Measurements from ENCODE around the gene HMBS. TPM values are rescaled to one million over a fixed set of nuclear protein-coding genes. Genes with fewer than 3 reads are reported as not detected.

HMBS gene
- total RNA-seq, 4 donors from 2014 or later: 9.9 to 22.1 (median 14.2) TPM

DNA sequence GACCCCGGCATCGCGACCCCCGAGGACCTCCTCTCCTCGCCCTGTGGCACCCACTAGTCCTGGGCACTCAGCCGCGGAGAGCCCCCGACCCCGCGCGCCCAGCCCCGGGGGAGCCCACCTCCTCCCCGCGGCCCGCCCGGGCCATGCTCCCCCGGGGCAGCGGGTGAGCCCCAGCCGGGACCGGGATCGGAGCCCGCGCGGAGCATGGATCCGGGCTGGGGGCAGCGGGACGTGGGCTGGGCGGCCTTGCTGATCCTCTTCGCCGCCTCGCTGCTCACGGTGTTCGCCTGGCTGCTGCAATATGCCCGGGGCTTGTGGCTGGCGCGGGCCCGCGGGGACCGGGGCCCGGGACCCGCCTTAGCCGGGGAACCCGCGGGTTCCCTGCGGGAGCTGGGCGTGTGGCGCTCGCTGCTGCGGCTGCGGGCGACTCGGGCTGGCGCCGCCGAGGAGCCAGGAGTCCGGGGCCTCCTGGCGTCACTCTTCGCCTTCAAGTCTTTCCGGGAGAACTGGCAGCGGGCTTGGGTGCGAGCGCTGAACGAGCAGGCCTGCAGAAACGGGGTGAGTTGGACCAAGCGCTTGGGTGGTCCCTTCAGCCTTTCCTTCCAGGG lies 23.0 kb downstream of the HMBS start:
- H3K4me3 ChIP-seq: peak overlapping the region; percentile 68 to 99 (median 93)
- no peaks in the 10 kb centered on the region for H3K27me3 ChIP-seq
- no peak for TF ChIP-seq CTCF (IDR thresholded peaks at IDR 0.05)
- TF ChIP-seq POLR2A (IDR thresholded peaks at IDR 0.05): no peak
- peaks cover 14 to 63% (median 27%) of the 10 kb centered on the region in 3 donors for H3K4me1 ChIP-seq
- peak overlapping the region; percentile 83 to 95 (median 91) for H3K27ac ChIP-seq
- intact Hi-C loops (cut with DNase I): no loop called here
- no peaks in the 10 kb centered on the region for H3K9me3 ChIP-seq
- H3K36me3 ChIP-seq: peaks cover 2 to 29% (median 7%) of the 10 kb centered on the region in 3 donors
- no peak for DNase-seq
- WGBS, 2 donors: no CpG with 5 or more reads among the region's 65 CpGs

DNA sequence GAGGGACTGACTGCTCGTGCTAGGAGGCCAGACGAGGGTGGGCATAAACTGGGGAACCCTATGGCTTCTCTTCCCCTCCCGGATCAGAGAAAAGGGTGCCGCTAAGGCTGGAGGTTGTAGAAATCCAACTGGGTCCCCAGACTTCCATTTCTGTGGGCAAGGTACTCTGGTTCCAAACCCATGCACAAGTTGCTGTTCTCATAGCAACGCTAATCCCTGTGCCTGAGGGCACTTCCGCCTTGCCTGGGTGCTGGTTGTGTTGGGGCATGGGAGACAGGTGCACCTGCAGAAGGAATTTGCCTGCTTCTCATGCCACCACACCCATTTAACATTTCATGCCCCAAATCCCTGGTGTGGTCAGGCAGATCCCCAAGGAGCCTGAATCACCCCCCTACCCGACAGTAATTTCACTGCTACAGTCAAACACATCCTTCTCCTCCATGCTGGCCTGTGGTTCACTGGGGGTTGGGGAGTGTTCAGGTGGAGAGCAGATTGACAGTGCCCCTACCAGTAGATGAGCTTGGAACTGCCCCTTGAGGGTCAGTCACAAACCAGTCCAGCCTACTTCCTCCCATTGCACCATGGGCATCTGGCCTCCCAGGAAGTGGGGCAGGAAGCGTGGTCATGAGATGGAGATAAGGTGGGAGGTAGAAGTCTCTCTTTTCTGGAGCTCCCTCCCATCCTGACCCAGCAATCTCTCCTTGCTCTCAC lies 23.6 kb downstream of the HMBS start:
- peak overlapping the region; percentile 68 to 99 (median 93) for H3K4me3 ChIP-seq
- no peak for DNase-seq
- peak overlapping the region; percentile 83 to 95 (median 91) for H3K27ac ChIP-seq
- no peaks in the 10 kb centered on the region for H3K9me3 ChIP-seq
- H3K4me1 ChIP-seq: peaks cover 14 to 61% (median 21%) of the 10 kb centered on the region in 3 donors
- intact Hi-C loops (cut with DNase I): no loop called here
- peaks cover 7 to 36% (median 9%) of the 10 kb centered on the region in 3 donors for H3K36me3 ChIP-seq
- no peak for TF ChIP-seq CTCF (IDR thresholded peaks at IDR 0.05)
- TF ChIP-seq POLR2A (IDR thresholded peaks at IDR 0.05): no peak
- WGBS, 2 donors: 7 to 28% methylated on average over 4 to 5 of the region's 8 CpGs
- no peaks in the 10 kb centered on the region for H3K27me3 ChIP-seq

GRCh38 chr11:119108857-119109221 lies 24.2 kb downstream of the HMBS start:
- WGBS, 2 donors: 67 to 100% methylated on average over 1 to 2 of the region's 2 CpGs

DNA sequence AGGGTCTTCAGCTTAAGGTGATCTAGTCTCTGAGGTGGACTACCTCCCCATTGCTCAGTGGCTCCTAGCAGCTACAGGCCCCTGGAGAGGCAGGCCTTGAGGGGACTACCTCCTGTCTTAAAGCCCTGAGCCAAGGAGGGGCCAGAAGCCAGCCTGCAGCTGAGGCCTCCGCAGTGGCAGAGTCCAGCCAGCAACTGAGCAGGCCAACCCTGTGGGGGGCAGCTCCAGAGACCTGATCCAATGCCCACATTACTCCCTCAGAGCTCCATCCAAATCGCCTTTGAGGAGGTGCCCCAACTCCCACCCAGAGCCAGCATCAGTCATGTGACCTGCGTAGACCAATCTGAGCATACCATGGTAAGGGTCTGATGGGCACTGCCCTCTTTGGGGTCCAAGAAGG lies 25.2 kb downstream of the HMBS start:
- Histone ChIP-seq H3K4me3 (no peak overlapping the region), H3K27ac (no peak overlapping the region), H3K27me3 (no peaks in the 10 kb centered on the region), H3K9me3 (no peaks in the 10 kb centered on the region), H3K36me3 (peaks cover 14 to 51% (median 18%) of the 10 kb centered on the region in 3 donors), H3K4me1 (peaks cover 14 to 61% (median 19%) of the 10 kb centered on the region in 3 donors)
- WGBS, 2 donors: 86 to 100% methylated on average over 1 of the region's 3 CpGs
- intact Hi-C loops (cut with DNase I): no loop called here
- no peak for TF ChIP-seq CTCF (IDR thresholded peaks at IDR 0.05)
- TF ChIP-seq POLR2A (IDR thresholded peaks at IDR 0.05): no peak
- DNase-seq: no peak

More at GRCh38 chr11:119108857-119109221, 24.2 kb downstream of the HMBS start:
- H3K27me3 ChIP-seq: no peaks in the 10 kb centered on the region
- H3K4me3 ChIP-seq: peak overlapping the region in 2 of 4 donors; percentile 97 to 99
- peak overlapping the region in 1 of 4 donors; percentile 95 for H3K27ac ChIP-seq
- intact Hi-C loops (cut with DNase I): no loop called here
- no peaks in the 10 kb centered on the region for H3K9me3 ChIP-seq
- H3K36me3 ChIP-seq: peaks cover 11 to 41% (median 11%) of the 10 kb centered on the region in 3 donors
- H3K4me1 ChIP-seq: peaks cover 14 to 61% (median 19%) of the 10 kb centered on the region in 3 donors
- TF ChIP-seq CTCF (IDR thresholded peaks at IDR 0.05): no peak
- no peak for DNase-seq

DNA sequence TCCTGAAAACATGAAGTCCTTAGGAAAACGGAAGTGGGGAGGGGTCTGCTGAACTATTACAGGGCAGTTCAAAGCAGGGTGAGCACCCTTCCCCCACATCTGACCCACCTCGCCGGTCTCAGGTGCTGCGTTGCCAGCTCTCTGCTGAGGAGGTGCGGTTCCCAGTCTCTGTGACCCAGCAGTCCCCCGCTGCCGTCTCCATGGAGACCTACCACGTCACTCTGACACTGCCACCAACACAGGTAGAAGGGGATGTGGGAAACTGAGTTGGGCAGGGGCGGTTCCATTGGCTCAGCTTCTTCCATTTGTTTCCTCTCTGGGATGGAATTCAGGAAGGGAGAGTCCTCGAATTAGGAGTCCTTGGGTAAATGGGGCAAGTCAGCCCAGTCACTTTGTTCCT lies 25.8 kb downstream of the HMBS start:
- TF ChIP-seq CTCF (IDR thresholded peaks at IDR 0.05): no peak
- no peak for TF ChIP-seq POLR2A (IDR thresholded peaks at IDR 0.05)
- H3K9me3 ChIP-seq: no peaks in the 10 kb centered on the region
- no peak for DNase-seq
- WGBS, 2 donors: 81 to 87% methylated on average over 9 to 10 of the region's 10 CpGs
- intact Hi-C loops (cut with DNase I): no loop called here
- no peak overlapping the region for H3K27ac ChIP-seq
- peaks cover 14 to 57% (median 18%) of the 10 kb centered on the region in 3 donors for H3K36me3 ChIP-seq
- peaks cover 14 to 61% (median 19%) of the 10 kb centered on the region in 3 donors for H3K4me1 ChIP-seq
- H3K4me3 ChIP-seq: no peak overlapping the region
- no peaks in the 10 kb centered on the region for H3K27me3 ChIP-seq
